HCT116 (cell line): ENCODE measurements around the gene FAM199X. TPM values are rescaled to one million over a fixed set of nuclear protein-coding genes. Genes with fewer than 3 reads are reported as not detected.

Experiments used
- ATAC-seq: fragments of 200-7000 bp; cut with Tn5 transposase; 2 replicates; pipeline ENCODE4 v1.9.1; 2020; ENCODE audit warnings: mild to moderate bottlenecking, moderate library complexity
- BruUV-seq: library from RNA; stranded (reverse); fragments of 400-500 nt; replicated peaks from 2 replicates; lab custom pipeline; 2021; lab: Mats Ljungman, UMichigan
- CTCF ChIA-PET: fragments of 300-600 bp; sonication (Branson Sonifier 250); formaldehyde crosslinking; loops from one replicate; lab custom pipeline; 2021; ENCODE audit warnings: antibody characterized with exemption; lab: Charles Lee
- POLR2A ChIA-PET: fragments of 300-600, 350-600 bp; sonication (Branson Sonifier 250); formaldehyde crosslinking; loops from one replicate; lab custom pipeline; 2021; ENCODE audit warnings: antibody characterized with exemption; lab: Charles Lee
- RAD21 ChIA-PET, 2 experiments: fragments of 300-600 bp; sonication (Branson Sonifier 250); formaldehyde crosslinking; loops; one replicate each; lab custom pipeline; 2023; ENCODE audit warnings: low total read pairs in 2 of 2; ENCODE audit not compliant: uncharacterized antibody in 2 of 2, unreplicated experiment in 2 of 2, low non-redundant PET in 1 of 2; lab: Charles Lee
- DNase-seq: peaks from one replicate; pipeline ENCODE4 v3.0.0-alpha.2; 2010; ENCODE audit warnings: low read depth, low spot score
- H2AFZ ChIP-seq: fragments of 200-600 bp; shearing (Covaris generic), sonication (generic); 2 replicates; pipeline ENCODE4 v1.6.1; 2017; ENCODE audit warnings: low read depth, mixed run types, mixed read lengths, antibody characterized with exemption, low read length; ENCODE audit not compliant: poor library complexity, severe bottlenecking
- H3K27ac ChIP-seq: 2 replicates; pipeline ENCODE4 v1.5.1; 2012; ENCODE audit warnings: low read depth, low read length
- H3K27me3 ChIP-seq: fragments of 200-600 bp; sonication (generic); 2 replicates; pipeline ENCODE4 v1.6.1; 2016; ENCODE audit warnings: mixed run types, low read length, mixed read lengths; ENCODE audit not compliant: insufficient read depth
- H3K36me3 ChIP-seq, 2 experiments: fragments of 200-500 bp in 1 of 2; fragments of 200-600 bp in 1 of 2; sonication (Bioruptor generic) in 1 of 2; sonication (generic) in 1 of 2; 2 replicates each; pipeline versions ENCODE4 v1.5.1 to v1.6.1; 2014 to 2016; ENCODE audit warnings: low read length in 2 of 2, inconsistent platforms in 1 of 2, mixed read lengths in 1 of 2, mixed run types in 1 of 2; ENCODE audit not compliant: insufficient read depth in 2 of 2, control insufficient read depth in 1 of 2
- H3K4me1 ChIP-seq, 2 experiments: fragments of 200-600 bp in 1 of 2; sonication (generic) in 1 of 2; 2 replicates each; pipeline versions ENCODE4 v1.5.1 to v1.6.1; 2012 to 2017; ENCODE audit warnings: low read length in 2 of 2, inconsistent platforms in 1 of 2, mild to moderate bottlenecking in 1 of 2, mixed read lengths in 1 of 2, mixed run types in 1 of 2, moderate library complexity in 1 of 2; ENCODE audit not compliant: insufficient read depth in 2 of 2, control insufficient read depth in 1 of 2
- H3K4me2 ChIP-seq: fragments of 200-600 bp; sonication (generic); 2 replicates; pipeline ENCODE4 v1.6.1; 2017; ENCODE audit warnings: mixed run types, low read length, mixed read lengths
- H3K4me3 ChIP-seq, 2 experiments: fragments of 200-600 bp in 1 of 2; sonication (generic) in 1 of 2; replicated peaks in 1 of 2; 2 replicates each; pipeline ENCODE4 v1.5.1; 2011 to 2016; ENCODE audit warnings: low read length in 2 of 2, control low read depth in 1 of 2, low read depth in 1 of 2, mild to moderate bottlenecking in 1 of 2, mixed read lengths in 1 of 2, mixed run types in 1 of 2
- H3K79me2 ChIP-seq: fragments of 200-600 bp; sonication (generic); 2 replicates; pipeline ENCODE4 v1.6.1; 2017; ENCODE audit warnings: mild to moderate bottlenecking, mixed run types, low read length, moderate library complexity, mixed read lengths; ENCODE audit not compliant: insufficient read depth
- H3K9ac ChIP-seq: fragments of 200-600 bp; sonication (generic); 2 replicates; pipeline ENCODE4 v1.6.1; 2016; ENCODE audit warnings: low read length, mixed read lengths
- H3K9me2 ChIP-seq: fragments of 200-600 bp; sonication (generic), shearing (Covaris generic); 2 replicates; pipeline ENCODE4 v1.6.1; 2017; ENCODE audit warnings: mixed run types, mild to moderate bottlenecking, moderate library complexity; ENCODE audit not compliant: insufficient read depth
- H3K9me3 ChIP-seq, 2 experiments: fragments of 200-500 bp in 1 of 2; fragments of 200-600 bp in 1 of 2; sonication (Bioruptor generic) in 1 of 2; sonication (generic) in 1 of 2; 2 replicates each; pipeline ENCODE4 v1.6.1; 2014 to 2017; ENCODE audit warnings: low read length in 2 of 2, mixed read lengths in 2 of 2, inconsistent platforms in 1 of 2, low read depth in 1 of 2, mild to moderate bottlenecking in 1 of 2, mixed run types in 1 of 2, moderate library complexity in 1 of 2; ENCODE audit not compliant: control insufficient read depth in 1 of 2, insufficient read depth in 1 of 2
- H4K20me1 ChIP-seq: fragments of 200-600 bp; sonication (generic), shearing (Covaris generic); 2 replicates; pipeline ENCODE4 v1.6.1; 2017; ENCODE audit warnings: mixed run types, mild to moderate bottlenecking, moderate library complexity; ENCODE audit not compliant: insufficient read depth
- CBX3 ChIP-seq: IDR thresholded peaks from 2 replicates; pipeline ENCODE4 v1.6.1; 2012; ENCODE audit warnings: low read depth
- CTCF ChIP-seq, 3 experiments: fragments of 200-600 bp in 1 of 3; sonication (generic) in 1 of 3; IDR thresholded peaks in 2 of 3; conservative IDR thresholded peaks in 1 of 3; 2 replicates each; pipeline ENCODE4 v1.5.1; 2012 to 2017; ENCODE audit warnings: low read depth in 2 of 3, low read length in 2 of 3, antibody characterized with exemption in 1 of 3, borderline replicate concordance in 1 of 3, control low read depth in 1 of 3, mild to moderate bottlenecking in 1 of 3, mixed read lengths in 1 of 3, mixed run types in 1 of 3, moderate library complexity in 1 of 3; ENCODE audit not compliant: insufficient read depth in 1 of 3
- EZH2phosphoT487 ChIP-seq: fragments of 200-600 bp; IDR thresholded peaks from 2 replicates; pipeline ENCODE4 v1.6.1; 2018; ENCODE audit warnings: antibody characterized with exemption, borderline replicate concordance
- JUND ChIP-seq: IDR thresholded peaks from 2 replicates; pipeline ENCODE4 v1.6.1; 2012
- POLR2AphosphoS5 ChIP-seq: IDR thresholded peaks from 2 replicates; pipeline ENCODE4 v1.6.1; 2011; ENCODE audit warnings: mild to moderate bottlenecking, low read depth, low read length, moderate library complexity
- SIN3A ChIP-seq: IDR thresholded peaks from 2 replicates; pipeline ENCODE4 v1.6.1; 2012; ENCODE audit warnings: low read depth
- SP1 ChIP-seq: IDR thresholded peaks from 2 replicates; pipeline ENCODE4 v1.6.1; 2012; ENCODE audit warnings: low read depth
- SRF ChIP-seq: IDR thresholded peaks from 2 replicates; pipeline ENCODE4 v1.6.1; 2012; ENCODE audit warnings: low read depth
- TCF7L2 ChIP-seq: IDR thresholded peaks from 2 replicates; pipeline ENCODE4 v1.7.0; 2011; ENCODE audit warnings: borderline replicate concordance, inconsistent platforms; ENCODE audit not compliant: insufficient read depth, insufficient read length; ENCODE audit errors: extremely low read depth
- YY1 ChIP-seq: IDR thresholded peaks from 2 replicates; pipeline ENCODE4 v1.6.1; 2011; ENCODE audit warnings: low read length, low read depth, moderate library complexity, mild to moderate bottlenecking; ENCODE audit not compliant: insufficient replicate concordance; ENCODE audit errors: extremely low read depth
- intact Hi-C: fragments of 100-400 bp; cut with micrococcal nuclease; formaldehyde crosslinking; loops from 2 replicates; pipeline ENCODE4 v1.10.0; 2022
- total RNA-seq: library from RNA; stranded (reverse); gene quantifications from one replicate; pipeline ENCODE4 v1.2.1, GENCODE V29; 2021; ENCODE audit not compliant: unreplicated experiment

FAM199X gene
- total RNA-seq, 1 experiment from 2014 or later = 21.1 TPM

- no peak for TF ChIP-seq CBX3
- TF ChIP-seq SIN3A = no peak
- no peak for TF ChIP-seq CTCF (IDR thresholded peaks at IDR 0.05 in 2 of 3, conservative IDR thresholded peaks at IDR 0.05 in 1 of 3; ENCODE audit: borderline replicate concordance in 1 of 3, insufficient read depth in 1 of 3, low read depth in 2 of 3, low read length in 2 of 3)
- TF ChIP-seq EZH2phosphoT487 = no peak
- no peak for TF ChIP-seq SRF
- TF ChIP-seq SP1 = no peak
- TF ChIP-seq TCF7L2 = no peak
- no peak for TF ChIP-seq JUND
- TF ChIP-seq YY1 = no peak
- no peak for TF ChIP-seq POLR2AphosphoS5
- TF ChIP-seq, all 23 proteins: peak for 0
- no peaks in the 10 kb centered on the region for H3K27me3 ChIP-seq
- intact Hi-C loops = loop anchor here (10.0 kb wide), 1 partner anchor 600 kb away; no protein-coding TSS in a partner anchor
Measured at GRCh38 chrX:104134583-104135261, 31.5 kb upstream of the FAM199X start.

More at GRCh38 chrX:104134583-104135261, 31.5 kb upstream of the FAM199X start:
- no peaks in the 10 kb centered on the region for H4K20me1 ChIP-seq
- no peak for ATAC-seq
- RAD21 ChIA-PET = no interaction called here
- CTCF ChIA-PET = no interaction called here
- H3K4me1 ChIP-seq = 0 out of 4 replicates have a peak, but pooled peaks cover 0 to 2% of the 10 kb centered on the region in 2 experiments
- no peak overlapping the region for H3K4me2 ChIP-seq
- no TSS peak for BruUV-seq
- no peaks in the 10 kb centered on the region for H3K9me2 ChIP-seq
- DNase-seq = no peak
- H3K4me3 ChIP-seq = no peak overlapping the region
- no peaks in the 10 kb centered on the region for H3K9me3 ChIP-seq
- H3K9ac ChIP-seq = no peak overlapping the region
- H3K27ac ChIP-seq = no peak overlapping the region
- POLR2A ChIA-PET = no interaction called here
- no peak overlapping the region for H2AFZ ChIP-seq
- H3K36me3 ChIP-seq = no peaks in the 10 kb centered on the region
- H3K79me2 ChIP-seq = no peaks in the 10 kb centered on the region
